MM.1S (cell line): ENCODE data around the gene MYH3.

ENCODE experiments used
- EZH2 ChIP-seq: fragments of 300-600 bp; sonication (generic); optimal IDR thresholded peaks from 2 replicates; pipeline ENCODE3; 2017; ENCODE audit warnings: low read depth, mild to moderate bottlenecking, antibody characterized with exemption, low read length, mixed read lengths
- TF ChIP-seq, protein P1 (sequence below): fragments of 300-600 bp; sonication (generic); IDR thresholded peaks from 2 replicates; pipeline ENCODE4 v1.5.1; 2016; ENCODE audit warnings: antibody characterized with exemption, low read length, mixed read lengths

DNA sequence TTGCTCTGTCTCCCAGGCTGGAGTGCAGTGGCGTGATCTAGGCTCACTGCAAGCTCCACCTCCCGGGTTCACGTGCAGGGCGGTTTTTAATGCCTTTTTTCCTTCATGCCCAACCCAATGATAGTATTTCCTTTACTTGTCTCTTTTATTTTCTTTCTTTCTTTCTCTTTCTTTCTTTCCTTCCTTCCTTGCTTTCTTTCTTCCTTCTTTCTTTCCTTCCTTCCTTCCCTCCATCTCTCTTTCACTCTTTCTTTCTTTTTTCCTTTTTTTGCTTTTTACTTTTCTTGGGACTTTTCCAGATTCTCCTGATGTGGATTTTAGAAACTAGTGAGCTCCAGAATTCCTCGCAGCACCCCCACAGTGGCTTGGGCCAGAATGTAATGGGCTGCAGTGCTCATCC is 3.1 kb downstream of the MYH3 start:
- TF ChIP-seq, protein P1, sequence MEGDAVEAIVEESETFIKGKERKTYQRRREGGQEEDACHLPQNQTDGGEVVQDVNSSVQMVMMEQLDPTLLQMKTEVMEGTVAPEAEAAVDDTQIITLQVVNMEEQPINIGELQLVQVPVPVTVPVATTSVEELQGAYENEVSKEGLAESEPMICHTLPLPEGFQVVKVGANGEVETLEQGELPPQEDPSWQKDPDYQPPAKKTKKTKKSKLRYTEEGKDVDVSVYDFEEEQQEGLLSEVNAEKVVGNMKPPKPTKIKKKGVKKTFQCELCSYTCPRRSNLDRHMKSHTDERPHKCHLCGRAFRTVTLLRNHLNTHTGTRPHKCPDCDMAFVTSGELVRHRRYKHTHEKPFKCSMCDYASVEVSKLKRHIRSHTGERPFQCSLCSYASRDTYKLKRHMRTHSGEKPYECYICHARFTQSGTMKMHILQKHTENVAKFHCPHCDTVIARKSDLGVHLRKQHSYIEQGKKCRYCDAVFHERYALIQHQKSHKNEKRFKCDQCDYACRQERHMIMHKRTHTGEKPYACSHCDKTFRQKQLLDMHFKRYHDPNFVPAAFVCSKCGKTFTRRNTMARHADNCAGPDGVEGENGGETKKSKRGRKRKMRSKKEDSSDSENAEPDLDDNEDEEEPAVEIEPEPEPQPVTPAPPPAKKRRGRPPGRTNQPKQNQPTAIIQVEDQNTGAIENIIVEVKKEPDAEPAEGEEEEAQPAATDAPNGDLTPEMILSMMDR, result no peak
- TF ChIP-seq EZH2, result no peak
